ENCODE data around the gene ACACB.

ACACB gene

GRCh38 chr12:109110988-109111495 is 5.3 kb upstream of the ACACB start:
- peak; percentile 78 for DNase-seq (ENCODE audit: low spot score)

DNA sequence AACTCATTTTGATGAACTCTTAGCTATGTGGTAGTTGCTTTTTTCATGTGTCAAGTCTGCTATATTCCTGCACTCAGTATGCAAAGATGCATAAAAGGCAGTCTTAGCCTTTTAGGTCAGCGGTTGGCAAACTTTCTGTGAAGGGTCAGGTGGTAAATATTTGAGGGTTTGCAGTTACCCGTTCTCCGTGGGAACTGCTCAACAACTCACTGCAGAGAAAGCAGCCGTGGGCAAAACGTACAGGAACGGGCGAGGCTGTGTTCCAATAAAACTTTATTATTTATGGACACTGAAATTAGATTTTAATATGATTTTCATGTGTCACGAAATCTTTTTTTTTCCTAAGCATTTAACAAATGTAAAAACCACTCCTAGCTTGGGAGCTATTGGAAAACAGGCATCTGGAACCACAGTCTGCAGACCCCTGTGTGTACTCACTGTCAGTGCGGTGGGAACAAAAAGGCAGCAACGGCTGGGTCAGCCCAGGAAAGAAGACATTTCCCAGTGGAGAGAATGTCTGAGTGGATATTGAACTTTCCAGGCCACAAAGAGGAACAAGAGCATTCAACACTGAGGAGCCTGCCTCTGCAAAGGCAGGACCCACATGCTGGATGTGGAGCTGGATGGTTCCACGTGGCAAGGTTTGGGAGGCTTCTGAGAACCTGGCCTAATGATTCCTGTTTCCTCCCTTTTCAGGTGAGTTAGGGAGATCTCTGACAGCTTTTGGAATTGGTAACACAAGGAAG is 3.5 kb upstream of the ACACB start:
- no peak for DNase-seq (ENCODE audit: low spot score)

DNA sequence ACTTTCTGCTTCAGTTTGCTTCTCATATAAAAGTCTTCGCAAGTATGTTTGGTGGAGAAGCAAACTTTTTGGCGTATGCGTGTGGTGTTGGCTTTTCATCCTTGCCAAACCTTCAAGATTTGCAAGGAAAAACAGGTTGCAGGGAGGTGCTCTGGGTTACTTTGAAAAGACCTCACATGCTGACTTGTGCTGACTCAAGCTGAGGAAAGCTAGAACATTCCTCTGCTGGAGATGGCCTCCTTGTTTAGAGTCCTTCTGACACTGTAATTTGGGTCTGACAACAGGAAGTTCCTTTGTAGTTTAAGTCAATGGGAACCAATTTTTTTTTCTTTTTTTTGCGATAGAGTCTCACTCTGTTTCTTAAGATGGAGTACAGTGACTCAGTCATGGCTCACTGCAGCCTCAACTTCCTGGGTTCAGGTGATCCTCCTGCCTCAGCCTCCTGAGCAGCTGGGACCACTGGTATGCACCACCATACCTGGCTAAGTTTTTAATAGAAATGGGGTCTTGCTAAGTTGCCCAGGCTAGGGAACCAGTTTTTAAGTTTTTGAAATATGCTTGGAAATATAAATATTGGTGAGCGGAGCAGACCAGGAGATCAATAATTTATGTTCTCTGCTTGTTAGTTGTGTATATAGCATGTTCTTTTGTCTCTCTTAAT is 2.6 kb upstream of the ACACB start:
- DNase-seq (ENCODE audit: low spot score) = no peak

GRCh38 chr12:109114644-109115043 is 1.7 kb upstream of the ACACB start:
- no peak for DNase-seq (ENCODE audit: low spot score)

DNA sequence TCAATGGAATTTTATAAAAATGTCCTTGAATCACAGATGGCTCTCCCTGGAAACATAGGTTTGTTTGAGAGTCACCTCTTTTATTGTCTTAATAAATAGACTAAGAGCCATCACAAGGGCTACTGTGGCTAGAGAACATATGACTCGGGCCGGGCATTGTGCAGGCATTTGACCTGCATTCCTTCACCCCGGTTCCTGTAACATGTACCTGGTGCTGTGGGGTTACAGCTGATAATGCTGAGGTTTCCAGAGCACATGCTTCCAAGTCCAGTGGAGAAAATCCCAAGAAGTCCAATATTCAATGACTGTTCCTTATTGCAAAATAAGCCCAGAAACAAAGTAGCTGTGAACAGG is 1.0 kb upstream of the ACACB start:
- DNase-seq (ENCODE audit: low spot score) = no peak

- no peak for DNase-seq (ENCODE audit: low spot score)
Observed at GRCh38 chr12:109116611-109116949, 193 bp downstream of the ACACB start.

- no peak for DNase-seq (ENCODE audit: low spot score)
Observed at GRCh38 chr12:109120095-109120494, 3.7 kb downstream of the ACACB start.

- no peak for DNase-seq (ENCODE audit: low spot score)
Observed at GRCh38 chr12:109120557-109120956, 4.2 kb downstream of the ACACB start.

DNA sequence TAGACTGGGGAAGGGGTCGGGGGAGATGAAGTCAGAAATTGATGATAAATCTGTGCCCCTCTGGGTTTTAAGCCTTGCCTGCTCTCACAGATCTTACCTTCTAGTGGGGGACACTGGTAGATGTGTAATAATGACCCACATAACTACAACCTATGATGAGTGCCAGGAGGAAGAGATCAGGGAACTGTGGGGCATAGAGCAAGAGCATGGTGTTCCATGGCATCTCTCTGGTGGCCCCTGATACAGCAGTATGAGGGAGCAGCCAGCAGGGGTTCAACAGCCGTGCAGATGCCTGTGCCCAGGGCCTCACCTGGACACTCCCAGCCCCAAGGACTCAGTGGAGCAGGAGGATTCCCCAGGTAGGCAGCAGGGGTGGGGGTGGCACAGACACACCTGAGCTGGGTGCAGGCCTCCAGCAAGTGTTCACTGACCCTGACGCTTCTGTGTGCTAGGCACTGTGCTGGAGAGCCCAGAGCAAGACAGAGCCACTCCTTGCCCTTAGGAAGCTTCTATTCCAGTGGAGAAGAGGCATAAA is 5.0 kb downstream of the ACACB start:
- DNase-seq (ENCODE audit: low spot score) = no peak

GRCh38 chr12:109124878-109125648 is 8.7 kb downstream of the ACACB start:
- DNase-seq (ENCODE audit: low spot score) = no peak

DNA sequence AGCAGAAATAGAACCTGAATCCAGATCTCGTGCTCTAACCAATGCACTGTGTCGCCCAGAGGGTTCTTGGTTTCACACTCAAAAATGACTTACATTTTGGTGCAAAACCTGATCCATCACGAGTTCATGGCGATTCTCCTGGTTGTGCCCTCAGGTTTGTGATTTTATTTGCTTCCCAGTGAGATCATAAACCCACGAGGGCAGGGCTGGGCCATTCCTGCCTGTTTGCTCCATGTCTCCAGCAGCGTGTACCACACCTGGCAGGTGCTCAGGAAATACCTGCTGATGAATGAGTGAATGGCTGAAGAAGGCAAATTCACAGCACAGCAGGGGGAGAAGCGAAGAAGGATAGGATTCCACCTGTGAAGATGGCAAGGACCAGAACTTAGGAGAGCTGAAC is 9.4 kb downstream of the ACACB start:
- DNase-seq (ENCODE audit: low spot score) = no peak

GRCh38 chr12:109126784-109127183 is 10.4 kb downstream of the ACACB start:
- DNase-seq (ENCODE audit: low spot score) = no peak

DNA sequence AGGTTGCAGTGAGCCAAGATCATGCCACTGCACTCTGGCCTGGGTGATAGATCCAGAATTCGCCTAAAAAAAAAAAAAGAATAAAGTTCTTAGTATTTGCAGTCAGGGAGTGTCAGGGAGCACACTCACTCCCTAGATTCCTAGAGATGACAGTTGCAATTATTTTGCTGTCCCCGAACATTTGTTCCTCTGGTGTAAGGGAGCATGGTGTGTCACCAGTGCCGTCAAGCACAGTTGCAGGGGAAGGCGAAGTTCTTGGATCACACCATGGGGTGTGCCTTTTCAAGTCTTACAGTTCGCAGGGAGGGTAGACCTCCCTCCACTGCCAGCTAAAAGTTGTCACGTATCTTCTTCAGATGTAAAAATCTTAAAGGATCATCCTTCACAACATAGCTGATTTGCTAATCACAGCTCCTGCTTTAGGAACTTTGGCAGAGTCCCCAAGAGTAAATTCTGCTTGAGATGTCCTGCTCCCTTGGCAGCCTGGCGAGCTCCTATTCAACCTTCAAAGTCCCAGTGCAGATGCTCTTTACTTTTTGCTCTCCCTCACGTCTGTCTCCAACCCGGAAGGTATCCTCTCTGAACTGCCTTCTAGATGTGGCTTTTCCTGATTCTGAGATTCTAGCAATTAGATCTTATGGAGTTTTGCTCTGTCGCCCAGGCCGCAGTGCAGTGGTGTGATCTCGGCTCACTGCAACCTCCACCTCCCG is 11.3 kb downstream of the ACACB start:
- no peak for DNase-seq (ENCODE audit: low spot score)

GRCh38 chr12:109130297-109131153 is 14.1 kb downstream of the ACACB start:
- no peak for DNase-seq (ENCODE audit: low spot score)

DNA sequence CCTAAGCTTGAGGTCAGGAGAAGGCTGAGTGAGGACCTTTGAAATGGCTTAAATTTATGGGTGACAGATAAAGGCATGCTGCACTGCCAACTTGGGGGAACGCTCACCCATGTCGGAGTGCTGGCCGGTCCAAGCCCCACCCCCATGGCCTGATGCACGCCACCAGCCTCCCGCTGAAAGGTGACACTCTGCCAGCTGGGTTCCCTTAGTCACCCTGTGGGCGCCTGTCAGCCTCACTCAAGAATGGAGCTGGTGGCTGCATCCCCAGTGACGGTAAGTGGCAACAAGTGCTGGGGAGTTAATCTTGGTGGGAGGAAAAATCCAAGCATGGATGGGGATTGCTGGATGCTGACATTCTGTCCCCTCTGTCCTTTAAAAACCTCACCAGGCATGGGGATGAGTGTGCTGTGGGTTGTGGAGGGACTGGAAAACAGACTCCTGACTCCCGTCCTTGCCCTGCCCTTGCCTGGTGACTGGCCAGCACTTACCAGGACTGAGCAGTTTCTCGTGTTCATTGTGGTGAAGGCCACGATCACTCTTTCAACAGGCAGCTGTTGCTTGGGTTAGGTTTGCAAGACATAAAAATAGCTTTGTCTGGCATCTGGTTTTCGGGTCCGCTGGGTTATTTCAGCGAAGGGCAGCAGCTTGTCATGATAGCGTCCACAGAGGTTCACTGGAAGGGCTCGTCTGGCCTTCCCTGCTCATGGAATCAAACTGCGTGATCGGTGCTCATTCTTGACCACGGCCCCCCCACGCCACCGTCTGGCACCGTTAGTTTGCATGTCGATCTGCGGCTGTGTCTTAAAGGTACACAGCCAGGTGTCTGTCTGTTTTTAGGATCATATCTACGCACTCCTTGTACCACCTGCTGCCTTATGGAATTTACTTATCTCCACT is 15.0 kb downstream of the ACACB start:
- DNase-seq (ENCODE audit: low spot score) = peak; percentile 29

GRCh38 chr12:109134186-109134917 is 18.0 kb downstream of the ACACB start:
- DNase-seq (ENCODE audit: low spot score) = peak; percentile 35

DNA sequence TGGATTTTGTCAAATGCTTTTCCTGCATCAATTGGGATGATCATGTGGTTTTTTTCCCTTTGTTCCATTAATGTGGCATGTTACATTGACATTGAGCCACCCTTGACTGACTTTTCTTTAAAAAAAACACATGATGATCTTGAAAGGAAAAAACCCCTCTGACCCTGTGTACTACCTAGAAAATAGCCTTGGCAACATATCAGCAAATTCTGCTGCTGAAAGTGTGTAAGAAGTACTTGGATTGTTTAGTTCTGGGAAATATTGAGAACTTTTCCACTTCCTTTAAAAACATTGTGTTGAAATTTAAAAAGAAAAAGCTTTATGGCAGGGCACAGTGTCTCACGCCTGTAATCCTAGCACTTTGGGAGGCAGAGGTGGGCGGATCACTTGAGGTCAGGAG is 20.7 kb downstream of the ACACB start:
- DNase-seq (ENCODE audit: low spot score) = no peak

DNA sequence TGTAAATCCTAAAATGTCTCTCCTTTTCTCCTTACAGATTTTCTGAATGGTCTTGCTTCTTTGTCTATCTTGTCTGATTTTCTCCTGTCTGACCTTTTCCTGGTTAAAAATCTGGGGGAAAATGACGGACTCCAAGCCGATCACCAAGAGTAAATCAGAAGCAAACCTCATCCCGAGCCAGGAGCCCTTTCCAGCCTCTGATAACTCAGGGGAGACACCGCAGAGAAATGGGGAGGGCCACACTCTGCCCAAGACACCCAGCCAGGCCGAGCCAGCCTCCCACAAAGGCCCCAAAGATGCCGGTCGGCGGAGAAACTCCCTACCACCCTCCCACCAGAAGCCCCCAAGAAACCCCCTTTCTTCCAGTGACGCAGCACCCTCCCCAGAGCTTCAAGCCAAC is 23.0 kb downstream of the ACACB start:
- DNase-seq (ENCODE audit: low spot score) = no peak

GRCh38 chr12:109139791-109140190 is 23.4 kb downstream of the ACACB start:
- DNase-seq (ENCODE audit: low spot score) = no peak

Data from hepatic stellate cell (primary cell).